Putamen (tissue), 1 donor: Measurements from ENCODE around the gene VPS37C.
"Not testable (repeated sequence)": the region's sequence is repeated elsewhere in the genome, so short reads cannot be mapped to it uniquely, and the experiment has no call there.

Experiments
- DNase-seq: peaks from one replicate; pipeline ENCODE4 v3.0.0-alpha.2; 2016; ENCODE audit warnings: low spot score

The VPS37C gene

DNA sequence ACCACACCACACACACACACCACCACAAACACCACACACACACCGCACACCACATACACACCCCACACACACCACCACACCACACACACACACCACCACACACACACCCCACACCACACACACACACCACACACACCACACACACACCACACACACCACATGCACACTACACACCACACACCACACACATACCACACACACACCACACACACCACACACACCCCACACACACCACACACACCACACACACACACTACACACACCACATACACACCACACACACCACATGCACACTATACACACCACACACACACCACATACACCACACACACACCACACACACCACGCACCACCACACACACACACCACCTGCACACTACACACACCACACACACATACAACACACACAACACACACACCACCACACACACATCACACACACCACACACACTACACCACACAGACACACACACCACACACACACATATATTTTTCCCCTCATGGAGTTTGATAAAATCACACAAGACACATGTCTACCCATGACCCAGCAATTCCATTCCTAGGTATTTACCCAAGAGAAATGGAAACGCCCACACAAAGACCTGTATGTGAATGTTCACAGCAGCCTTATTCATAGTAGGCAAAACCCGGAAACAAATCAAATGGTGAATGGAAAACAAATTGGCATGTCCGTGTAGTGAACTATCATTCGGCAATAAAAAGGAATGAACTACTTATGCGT is 44.6 kb downstream of the VPS37C start:
- no peak for DNase-seq

DNA sequence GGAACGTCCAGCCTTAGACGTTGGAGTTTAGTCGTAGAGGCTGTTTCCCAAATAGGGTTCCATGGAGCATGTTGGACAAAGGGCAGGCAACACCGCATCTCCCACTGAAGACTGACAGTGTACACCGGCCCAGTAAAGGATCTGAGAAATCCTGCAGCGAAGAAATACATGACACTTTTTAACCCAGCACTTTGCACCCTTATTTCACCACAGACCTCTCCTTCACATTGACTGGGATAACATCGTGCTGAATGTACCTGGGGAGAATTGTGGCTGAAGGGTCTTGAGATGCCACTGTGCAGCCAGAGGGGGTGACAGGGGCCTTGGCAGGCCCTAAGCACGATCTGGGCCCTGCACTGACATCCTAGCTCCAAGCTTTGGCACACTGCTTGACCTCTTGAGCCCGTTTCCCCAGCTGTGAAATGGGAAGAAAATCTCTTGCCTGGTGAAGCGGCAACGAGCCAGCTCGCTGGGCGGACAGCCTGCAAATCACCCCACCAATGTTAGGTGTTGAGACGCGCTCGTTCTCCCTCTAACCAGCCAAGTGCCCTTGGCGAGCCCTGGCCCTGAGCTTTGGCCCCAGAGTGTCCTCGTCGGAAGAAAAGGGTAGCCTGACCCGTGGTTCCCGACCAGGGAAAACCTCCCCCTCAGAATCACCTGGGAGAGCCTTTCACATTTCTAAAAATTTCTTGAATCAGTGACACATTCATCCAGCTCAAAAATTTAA is 45.6 kb downstream of the VPS37C start:
- no peak for DNase-seq

GRCh38 chr11:61114913-61115312 is 46.3 kb downstream of the VPS37C start:
- DNase-seq = no peak

DNA sequence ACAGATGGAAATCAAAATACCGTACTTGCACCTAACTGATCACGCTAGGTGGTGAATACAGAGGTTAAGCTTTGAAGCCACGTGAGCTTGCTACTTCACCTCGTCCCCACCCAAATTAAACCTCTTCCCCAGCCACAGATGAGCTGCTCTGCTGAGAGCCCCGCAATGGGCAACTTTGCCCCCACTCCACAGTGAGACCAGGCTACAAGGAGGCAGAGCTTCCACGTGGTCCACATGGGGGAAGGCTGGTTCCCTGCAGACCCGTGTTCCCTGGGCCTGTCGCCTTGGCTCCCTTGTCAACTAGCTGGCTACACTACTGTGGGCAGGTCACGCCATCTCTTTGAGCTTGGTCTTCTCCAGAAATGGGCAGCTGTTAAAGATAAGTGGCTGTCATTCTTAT is 48.0 kb downstream of the VPS37C start:
- no peak for DNase-seq

- no peak for DNase-seq
Measured at GRCh38 chr11:61112575-61112974, 48.7 kb downstream of the VPS37C start.

- DNase-seq = no peak
Measured at GRCh38 chr11:61111786-61112517, 49.3 kb downstream of the VPS37C start.

GRCh38 chr11:61111050-61111435 is 50.2 kb downstream of the VPS37C start:
- no peak for DNase-seq

GRCh38 chr11:61110255-61111049 is 50.8 kb downstream of the VPS37C start:
- no peak for DNase-seq

GRCh38 chr11:61109671-61110070 is 51.6 kb downstream of the VPS37C start:
- no peak for DNase-seq

- DNase-seq = no peak
Measured at GRCh38 chr11:61108847-61109585, 52.2 kb downstream of the VPS37C start.

DNA sequence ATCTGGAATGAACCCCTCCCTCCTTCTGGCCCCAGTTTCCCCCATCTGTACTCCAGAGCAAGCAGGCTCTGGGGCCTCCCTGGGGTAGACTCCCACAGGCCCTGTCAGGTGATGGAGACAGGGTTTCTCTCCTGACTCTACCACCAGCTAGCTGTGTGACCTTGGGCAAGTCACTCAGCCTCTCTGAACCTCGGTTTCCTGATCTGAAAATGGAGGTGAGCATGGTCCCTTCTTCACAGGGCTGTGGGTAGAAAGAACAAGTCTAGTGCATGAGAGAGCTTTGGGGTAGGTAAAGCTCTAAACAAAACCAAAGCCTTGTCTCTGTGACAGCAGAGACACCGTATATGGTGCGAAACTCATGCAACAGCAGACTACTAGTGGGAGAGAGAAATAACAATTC is 53.3 kb downstream of the VPS37C start:
- no peak for DNase-seq

GRCh38 chr11:61106894-61107470 is 54.2 kb downstream of the VPS37C start:
- no peak for DNase-seq

DNA sequence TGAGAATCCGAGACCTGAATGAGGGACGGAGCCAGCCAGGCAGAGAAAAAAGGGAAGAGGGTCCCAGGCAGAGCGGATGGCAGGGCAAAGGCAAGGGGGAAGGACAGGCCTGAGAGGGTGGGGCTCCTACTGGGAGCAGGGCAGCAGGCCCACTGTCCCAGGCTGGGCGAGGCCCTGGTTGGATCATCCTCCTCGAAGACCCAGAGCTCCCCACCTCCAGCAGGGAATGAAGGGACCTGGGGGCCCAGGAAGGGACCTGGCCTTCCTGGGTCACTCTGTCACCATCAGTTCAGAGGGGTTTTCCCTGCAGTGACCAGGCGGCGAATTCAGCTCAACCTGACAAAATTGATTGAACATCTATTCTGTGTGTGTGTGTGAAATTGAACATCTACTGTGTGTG is 54.9 kb downstream of the VPS37C start:
- DNase-seq = no peak

DNA sequence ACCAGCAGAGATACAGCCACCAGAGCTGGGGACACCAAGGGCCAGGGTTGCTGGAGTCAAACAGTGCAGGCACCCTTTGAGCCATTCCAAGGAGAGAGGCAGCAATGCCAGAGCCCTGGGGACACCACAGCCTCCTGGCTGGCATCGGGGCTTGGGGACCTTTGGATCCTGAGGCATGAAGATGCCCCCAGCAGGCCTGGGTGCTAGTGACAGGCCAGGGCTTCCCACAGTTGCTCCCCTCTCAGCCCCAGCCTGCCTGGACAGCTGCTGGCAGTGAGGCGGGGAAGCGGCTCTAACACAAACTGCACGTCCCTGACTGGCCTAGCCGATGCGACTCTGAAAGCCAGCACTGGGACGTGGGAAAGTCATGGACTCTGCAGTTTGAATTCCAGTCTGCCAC is 56.3 kb downstream of the VPS37C start:
- no peak for DNase-seq

GRCh38 chr11:61103851-61104423 is 57.3 kb downstream of the VPS37C start:
- DNase-seq = no peak

DNA sequence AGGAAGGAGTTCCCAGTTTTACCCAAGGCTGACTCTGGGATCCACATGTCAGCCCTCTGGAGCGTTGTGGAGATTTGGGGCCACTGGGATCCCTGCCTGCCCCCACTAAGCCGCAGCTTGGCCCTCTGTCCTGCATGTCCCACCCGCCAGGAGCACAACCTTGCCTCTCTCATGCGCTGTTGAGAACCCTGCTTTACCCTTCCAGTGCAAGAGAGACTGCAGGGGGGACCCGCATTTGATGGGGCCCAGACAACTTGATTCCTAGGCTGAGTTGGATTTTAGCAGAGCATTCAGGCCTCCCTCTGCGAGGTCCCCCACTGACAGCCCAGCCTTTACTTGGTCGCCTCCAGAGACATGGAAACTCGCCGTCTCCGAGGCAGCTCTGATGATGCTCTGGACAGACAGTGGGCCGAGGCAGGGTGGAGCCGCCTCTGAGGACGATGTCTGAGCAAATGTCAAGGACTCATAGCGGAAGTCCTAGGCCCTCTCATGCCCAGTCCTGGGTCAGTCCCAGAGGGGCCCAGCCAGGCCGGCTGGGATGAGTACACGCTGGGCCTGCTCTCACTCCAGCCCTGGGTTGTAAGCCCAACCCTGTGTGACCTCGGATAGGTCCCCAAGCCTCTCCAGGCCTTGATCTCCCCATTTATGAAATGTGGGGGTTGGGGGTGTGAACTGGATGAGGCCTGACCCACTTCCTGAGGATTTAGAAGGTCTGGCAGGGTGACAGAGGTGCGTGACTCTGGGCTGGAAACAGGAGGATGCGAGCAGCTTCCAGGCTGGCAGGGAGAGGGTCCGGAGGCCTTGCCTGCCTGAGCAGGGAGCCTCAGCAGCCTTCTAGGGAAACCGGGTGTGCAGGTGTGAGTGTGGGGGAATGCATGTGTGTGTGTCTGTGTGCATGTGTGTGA is 58.3 kb downstream of the VPS37C start:
- no peak for DNase-seq

DNA sequence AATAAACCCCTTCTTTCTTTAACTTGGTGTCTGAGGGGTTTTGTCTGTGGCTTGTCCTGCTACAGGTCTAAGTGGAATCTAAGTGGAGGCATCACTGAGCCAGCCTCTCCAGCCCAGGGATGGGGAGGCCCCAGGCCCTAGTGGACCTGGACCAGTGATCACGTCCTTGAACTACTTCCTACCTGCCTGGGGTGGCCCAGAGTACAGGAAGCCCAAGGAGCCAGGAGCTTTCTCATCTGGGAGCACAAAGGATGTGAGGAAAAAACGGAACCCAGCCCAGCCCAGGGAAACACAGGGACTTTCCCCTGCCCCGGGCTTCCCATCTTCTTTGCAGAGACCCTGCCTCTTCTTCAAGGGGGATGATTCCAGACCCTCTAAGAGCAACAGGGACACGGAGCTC is 62.4 kb downstream of the VPS37C start:
- DNase-seq = no peak

GRCh38 chr11:61098261-61098660 is 63.0 kb downstream of the VPS37C start:
- DNase-seq = not testable (repeated sequence)

DNA sequence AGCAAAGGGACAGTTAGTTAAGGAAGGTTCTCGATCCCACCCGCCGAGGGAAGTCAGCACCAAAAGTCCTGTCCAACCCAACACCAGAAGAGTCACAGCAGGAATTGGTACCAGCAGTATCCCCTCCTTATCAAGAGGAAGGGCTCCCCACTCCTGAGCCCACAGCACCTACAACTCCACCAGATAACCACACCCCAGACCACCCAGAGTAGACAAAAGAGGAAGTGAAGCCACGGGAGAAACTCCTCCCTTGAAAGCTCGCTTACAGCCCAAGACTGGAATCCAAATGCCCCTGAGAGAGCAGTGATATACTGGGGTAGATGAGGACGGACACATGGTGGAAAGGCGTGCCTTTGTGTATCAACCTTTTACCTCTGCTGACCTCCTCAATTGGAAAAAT is 66.2 kb downstream of the VPS37C start:
- no peak for DNase-seq

- DNase-seq = not testable (repeated sequence)
Measured at GRCh38 chr11:61094167-61094566, 67.1 kb downstream of the VPS37C start.
